Cortex of kidney (tissue), 1 donor: ENCODE data around the gene NELL1.

Experiments
- DNase-seq: peaks from one replicate; lab custom pipeline; 2025; lab: John Stamatoyannopoulos, UW

Gene NELL1

GRCh38 chr11:20874358-20874757 is 205.0 kb downstream of the NELL1 start:
- no peak for DNase-seq

- no peak for DNase-seq
These were observed 206.5 kb downstream of the NELL1 start for GRCh38 chr11:20875889-20876288.

- no peak for DNase-seq
These were observed 207.4 kb downstream of the NELL1 start for GRCh38 chr11:20876738-20877137.

- DNase-seq = no peak
These were observed 210.7 kb downstream of the NELL1 start for GRCh38 chr11:20880094-20880493.

- no peak for DNase-seq
These were observed 212.1 kb downstream of the NELL1 start for GRCh38 chr11:20881328-20882079.

- no peak for DNase-seq
These were observed 217.8 kb downstream of the NELL1 start for GRCh38 chr11:20887137-20887536.

- no peak for DNase-seq
These were observed 224.9 kb downstream of the NELL1 start for GRCh38 chr11:20894296-20894695.

GRCh38 chr11:20909995-20910726 is 240.8 kb downstream of the NELL1 start:
- DNase-seq = no peak

- no peak for DNase-seq
These were observed 241.3 kb downstream of the NELL1 start for GRCh38 chr11:20910733-20911132.

- DNase-seq = no peak
These were observed 242.9 kb downstream of the NELL1 start for GRCh38 chr11:20912065-20912821.

- DNase-seq = no peak
These were observed 243.6 kb downstream of the NELL1 start for GRCh38 chr11:20912922-20913512.

GRCh38 chr11:20917306-20917705 is 247.9 kb downstream of the NELL1 start:
- no peak for DNase-seq

- no peak for DNase-seq
These were observed 257.6 kb downstream of the NELL1 start for GRCh38 chr11:20926799-20927540.

GRCh38 chr11:20931029-20931428 is 261.6 kb downstream of the NELL1 start:
- DNase-seq = no peak

GRCh38 chr11:20933086-20933485 is 263.7 kb downstream of the NELL1 start:
- no peak for DNase-seq

- DNase-seq = no peak
These were observed 264.6 kb downstream of the NELL1 start for GRCh38 chr11:20933958-20934357.

- DNase-seq = no peak
These were observed 265.1 kb downstream of the NELL1 start for GRCh38 chr11:20934516-20934915.

GRCh38 chr11:20937826-20938225 is 268.4 kb downstream of the NELL1 start:
- no peak for DNase-seq

- no peak for DNase-seq
These were observed 280.2 kb downstream of the NELL1 start for GRCh38 chr11:20949585-20949984.

GRCh38 chr11:20962581-20962980 is 293.2 kb downstream of the NELL1 start:
- DNase-seq = no peak

- DNase-seq = no peak
These were observed 294.2 kb downstream of the NELL1 start for GRCh38 chr11:20963596-20963995.

- DNase-seq = no peak
These were observed 295.6 kb downstream of the NELL1 start for GRCh38 chr11:20964985-20965384.
